Loucy (cell line): Measurements from ENCODE around the gene CCDC61.

Experiments
- H2AFZ ChIP-seq: fragments of 200-600 bp; sonication (generic); 2 replicates; pipeline ENCODE4 v1.6.0; 2016; ENCODE audit warnings: antibody characterized with exemption, mild to moderate bottlenecking, low read length, moderate library complexity
- H3F3A ChIP-seq: fragments of 200-600 bp; 2 replicates; pipeline ENCODE4 v1.6.0; 2016; ENCODE audit warnings: antibody characterized with exemption, low read depth, mild to moderate bottlenecking
- H3K27me3 ChIP-seq: fragments of 200-600 bp; sonication (generic); 2 replicates; pipeline ENCODE4 v1.6.1; 2014; ENCODE audit warnings: low read length, mild to moderate bottlenecking; ENCODE audit not compliant: insufficient read depth, poor library complexity, severe bottlenecking
- H3K36me3 ChIP-seq: fragments of 200-600 bp; sonication (generic); 2 replicates; pipeline ENCODE4 v1.6.1; 2016; ENCODE audit warnings: low read length; ENCODE audit not compliant: insufficient read depth
- H3K4me1 ChIP-seq: fragments of 200-600 bp; sonication (generic); 2 replicates; pipeline ENCODE4 v1.5.1; 2014; ENCODE audit warnings: low read length, mild to moderate bottlenecking; ENCODE audit not compliant: insufficient read depth, poor library complexity, severe bottlenecking
- H3K4me2 ChIP-seq: fragments of 200-600 bp; sonication (generic); 2 replicates; pipeline ENCODE4 v1.6.0; 2014; ENCODE audit warnings: antibody characterized with exemption, low read length, low read depth, mild to moderate bottlenecking; ENCODE audit not compliant: poor library complexity, severe bottlenecking
- H3K4me3 ChIP-seq: fragments of 200-600 bp; sonication (generic); 2 replicates; pipeline ENCODE4 v1.5.1; 2014; ENCODE audit warnings: low read length, mild to moderate bottlenecking, mixed read lengths; ENCODE audit not compliant: poor library complexity, severe bottlenecking
- H3K79me2 ChIP-seq: fragments of 200-600 bp; sonication (generic); 2 replicates; pipeline ENCODE4 v1.6.1; 2014; ENCODE audit warnings: low read length; ENCODE audit not compliant: insufficient read depth
- H3K9ac ChIP-seq: fragments of 200-600 bp; sonication (generic); 2 replicates; pipeline ENCODE4 v1.6.0; 2014; ENCODE audit warnings: mild to moderate bottlenecking, low read depth, low read length, moderate library complexity; ENCODE audit not compliant: poor library complexity, severe bottlenecking
- H3K9me2 ChIP-seq: fragments of 200-600 bp; sonication (generic); replicated peaks from 2 replicates; pipeline ENCODE4 v1.6.1; 2016; ENCODE audit warnings: low read depth, low read length, mixed read lengths
- H3K9me3 ChIP-seq: fragments of 200-600 bp; sonication (generic); 2 replicates; pipeline ENCODE4 v1.6.1; 2014; ENCODE audit warnings: mild to moderate bottlenecking, antibody characterized with exemption, low read length, low read depth; ENCODE audit not compliant: insufficient read depth
- H4K20me1 ChIP-seq: fragments of 200-600 bp; sonication (generic); 2 replicates; pipeline ENCODE4 v1.6.0; 2014; ENCODE audit warnings: antibody characterized with exemption, low read length, mild to moderate bottlenecking; ENCODE audit not compliant: insufficient read depth, poor library complexity, severe bottlenecking
- CTCF ChIP-seq: fragments of 200-600 bp; sonication (generic); conservative IDR thresholded peaks from 2 replicates; pipeline ENCODE4 v1.5.1; 2014; ENCODE audit warnings: mild to moderate bottlenecking, antibody characterized with exemption, low read length
- EZH2phosphoT487 ChIP-seq: fragments of 200-600 bp; IDR thresholded peaks from 2 replicates; pipeline ENCODE4 v1.6.1; 2018; ENCODE audit warnings: antibody characterized with exemption, mild to moderate bottlenecking, moderate library complexity, borderline replicate concordance

Gene CCDC61

GRCh38 chr19:46065486-46066071 is 70.3 kb downstream of the CCDC61 start:
- TF ChIP-seq EZH2phosphoT487 (no peak), CTCF (no peak)
- Histone ChIP-seq H3K4me2 (no peak overlapping the region), H3K27me3 (peaks cover 14% of the 10 kb centered on the region), H3K36me3 (no peaks in the 10 kb centered on the region), H3K9me3 (no peaks in the 10 kb centered on the region; the same call in 1 of the 2 replicates), H3K4me1 (no peaks in the 10 kb centered on the region), H3K9ac (no peak overlapping the region), H3F3A (no peaks in the 10 kb centered on the region), H2AFZ (no peak overlapping the region), H4K20me1 (no peaks in the 10 kb centered on the region), H3K4me3 (no peak overlapping the region), H3K79me2 (no peaks in the 10 kb centered on the region), H3K9me2 (no peaks in the 10 kb centered on the region)

- no peaks in the 10 kb centered on the region for H3F3A ChIP-seq
Observed at GRCh38 chr19:46066471-46066870, 71.2 kb downstream of the CCDC61 start.

GRCh38 chr19:46067691-46068090 is 72.4 kb downstream of the CCDC61 start:
- Histone ChIP-seq H3K27me3 (peaks cover 25% of the 10 kb centered on the region), H3F3A (no peaks in the 10 kb centered on the region), H3K9ac (no peak overlapping the region), H3K79me2 (no peaks in the 10 kb centered on the region), H3K4me1 (no peaks in the 10 kb centered on the region), H3K9me2 (no peaks in the 10 kb centered on the region), H3K9me3 (no peaks in the 10 kb centered on the region), H3K36me3 (no peaks in the 10 kb centered on the region), H3K4me3 (no peak overlapping the region), H3K4me2 (no peak overlapping the region), H4K20me1 (no peaks in the 10 kb centered on the region), H2AFZ (no peak overlapping the region)
- TF ChIP-seq CTCF (no peak), EZH2phosphoT487 (no peak)

More at GRCh38 chr19:46066471-46066870, 71.2 kb downstream of the CCDC61 start:
- no peak for TF ChIP-seq EZH2phosphoT487
- no peak for TF ChIP-seq CTCF
- no peak overlapping the region for H3K9ac ChIP-seq
- H3K27me3 ChIP-seq, result peaks cover 14% of the 10 kb centered on the region
- H3K9me2 ChIP-seq, result no peaks in the 10 kb centered on the region
- no peaks in the 10 kb centered on the region for H3K36me3 ChIP-seq
- H2AFZ ChIP-seq, result no peak overlapping the region
- H3K79me2 ChIP-seq, result no peaks in the 10 kb centered on the region
- no peaks in the 10 kb centered on the region for H4K20me1 ChIP-seq
- no peak overlapping the region for H3K4me2 ChIP-seq
- H3K9me3 ChIP-seq, result no peaks in the 10 kb centered on the region; the same call in 1 of the 2 replicates
- H3K4me3 ChIP-seq, result no peak overlapping the region
- H3K4me1 ChIP-seq, result no peaks in the 10 kb centered on the region
